HG03280 (cell line): ENCODE results near the gene ZNF429.
"Not testable (repeated sequence)": the region's sequence is repeated elsewhere in the genome, so short reads cannot be mapped to it uniquely, and the experiment has no call there.

ENCODE experiments used
- ATAC-seq: cut with Tn5 transposase; IDR thresholded peaks from one replicate; pipeline ENCODE4 v1.9.1; 2021; ENCODE audit warnings: mild to moderate bottlenecking, moderate library complexity; ENCODE audit not compliant: unreplicated experiment

The ZNF429 gene

GRCh38 chr19:21512609-21513008 is 7.2 kb downstream of the ZNF429 start:
- not testable (repeated sequence) for ATAC-seq

GRCh38 chr19:21513651-21514050 is 8.2 kb downstream of the ZNF429 start:
- no peak for ATAC-seq

GRCh38 chr19:21519488-21519887 is 14.1 kb downstream of the ZNF429 start:
- ATAC-seq: no peak

GRCh38 chr19:21532904-21533303 is 27.5 kb downstream of the ZNF429 start:
- no peak for ATAC-seq

GRCh38 chr19:21536741-21537290 is 31.4 kb downstream of the ZNF429 start:
- not testable (repeated sequence) for ATAC-seq

- no peak for ATAC-seq
Observed at GRCh38 chr19:21559444-21559843, 54.0 kb downstream of the ZNF429 start.

- no peak for ATAC-seq
Observed at GRCh38 chr19:21564406-21564805, 59.0 kb downstream of the ZNF429 start.

GRCh38 chr19:21566073-21566472 is 60.7 kb downstream of the ZNF429 start:
- ATAC-seq: no peak

- not testable (repeated sequence) for ATAC-seq
Observed at GRCh38 chr19:21567806-21568205, 62.4 kb downstream of the ZNF429 start.

GRCh38 chr19:21568816-21569493 is 63.6 kb downstream of the ZNF429 start:
- ATAC-seq: peak; percentile 91

GRCh38 chr19:21569494-21569865 is 64.1 kb downstream of the ZNF429 start:
- ATAC-seq: no peak

GRCh38 chr19:21571316-21571715 is 65.9 kb downstream of the ZNF429 start:
- ATAC-seq: no peak

- no peak for ATAC-seq
Observed at GRCh38 chr19:21574607-21575006, 69.2 kb downstream of the ZNF429 start.

GRCh38 chr19:21576481-21576880 is 71.1 kb downstream of the ZNF429 start:
- no peak for ATAC-seq

GRCh38 chr19:21580101-21580500 is 74.7 kb downstream of the ZNF429 start:
- ATAC-seq: no peak

- no peak for ATAC-seq
Observed at GRCh38 chr19:21580818-21581217, 75.4 kb downstream of the ZNF429 start.

GRCh38 chr19:21581646-21582240 is 76.3 kb downstream of the ZNF429 start:
- ATAC-seq: no peak

- ATAC-seq: no peak
Observed at GRCh38 chr19:21584537-21584936, 79.1 kb downstream of the ZNF429 start.

- ATAC-seq: no peak
Observed at GRCh38 chr19:21585281-21585890, 80.0 kb downstream of the ZNF429 start.

- no peak for ATAC-seq
Observed at GRCh38 chr19:21586311-21587116, 81.1 kb downstream of the ZNF429 start.

- ATAC-seq: no peak
Observed at GRCh38 chr19:21587117-21587461, 81.7 kb downstream of the ZNF429 start.
